Neural crest cell (in vitro differentiated cells): ENCODE measurements around the gene GSK3B. TPM values are rescaled to one million over a fixed set of nuclear protein-coding genes. Genes with fewer than 3 reads are reported as not detected.
A peak's percentile ranks its signal among the peaks of the same experiment; 100 is the strongest.

ENCODE experiments used
- DNase-seq: peaks from one replicate; pipeline ENCODE4 v3.0.0; 2021; ENCODE audit warnings: low read depth, mixed read lengths, low spot score
- H3K27ac Mint-ChIP-seq: one replicate; pipeline ENCODE4 v1.8.0; 2021; ENCODE audit warnings: mild to moderate bottlenecking, mixed read lengths; ENCODE audit not compliant: unreplicated experiment
- H3K27me3 Mint-ChIP-seq: 2 replicates; pipeline ENCODE4 v1.8.0; 2021; ENCODE audit warnings: low read depth, mild to moderate bottlenecking, mixed read lengths
- H3K36me3 Mint-ChIP-seq: 2 replicates; pipeline ENCODE4 v1.8.0; 2021; ENCODE audit warnings: low read depth, mild to moderate bottlenecking, mixed read lengths
- H3K4me1 Mint-ChIP-seq: 2 replicates; pipeline ENCODE4 v1.8.0; 2021; ENCODE audit warnings: mixed read lengths
- H3K4me3 Mint-ChIP-seq: one replicate; pipeline ENCODE4 v1.8.0; 2021; ENCODE audit warnings: mild to moderate bottlenecking, mixed read lengths
- H3K9me3 Mint-ChIP-seq: 2 replicates; pipeline ENCODE4 v1.8.0; 2021; ENCODE audit warnings: mixed read lengths
- total RNA-seq: library from RNA; stranded (reverse); gene quantifications from 2 replicates; pipeline ENCODE4 v1.2.1, GENCODE V29; 2021
- TF ChIP-seq, protein P1 (sequence below): fragments of 200-600 bp; sonication (generic); conservative IDR thresholded peaks from 2 replicates; pipeline ENCODE4 v1.5.0; 2021; ENCODE audit warnings: antibody characterized with exemption, mild to moderate bottlenecking

Gene GSK3B
- total RNA-seq, 1 donor from 2014 or later: 81.5 TPM

DNA sequence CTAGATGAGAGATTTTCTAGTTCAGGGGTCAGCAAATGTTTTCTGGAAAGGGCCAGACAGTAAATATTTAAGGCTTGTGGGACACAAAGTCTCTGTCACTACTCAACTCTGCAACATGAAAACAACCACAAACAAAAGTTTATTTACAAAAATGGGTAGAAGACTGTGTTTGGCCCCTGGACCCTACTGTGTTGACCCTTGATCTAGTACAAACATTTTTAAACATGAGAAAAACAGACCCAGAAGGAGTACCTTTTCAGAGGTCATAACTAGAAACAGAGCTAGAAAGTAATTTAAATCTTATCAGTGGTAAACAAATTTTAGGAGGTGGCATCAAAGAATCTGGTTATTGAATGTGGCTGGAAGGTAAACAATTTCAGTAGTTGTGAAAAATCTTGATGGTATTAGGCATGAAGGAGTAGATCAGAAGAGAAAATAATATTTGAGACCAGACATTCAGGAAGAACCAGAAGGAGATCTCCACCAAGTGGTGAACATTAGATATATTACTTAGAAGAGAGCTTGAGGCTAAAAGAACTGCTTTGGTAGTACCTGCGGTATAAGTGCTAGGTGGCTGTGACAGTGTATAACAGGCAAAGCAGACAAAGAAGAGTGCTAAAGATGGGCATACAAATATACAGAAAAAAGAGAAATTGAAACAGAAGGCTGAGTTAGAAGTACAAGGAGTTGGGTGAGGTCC, 210.6 kb downstream of the GSK3B start:
- Mint-ChIP-seq H3K4me3 (no peak overlapping the region), H3K9me3 (peaks cover 5% of the 10 kb centered on the region), H3K4me1 (no peaks in the 10 kb centered on the region), H3K27me3 (no peaks in the 10 kb centered on the region), H3K36me3 (peaks cover 42% of the 10 kb centered on the region), H3K27ac (no peak overlapping the region)
- TF ChIP-seq, protein P1, sequence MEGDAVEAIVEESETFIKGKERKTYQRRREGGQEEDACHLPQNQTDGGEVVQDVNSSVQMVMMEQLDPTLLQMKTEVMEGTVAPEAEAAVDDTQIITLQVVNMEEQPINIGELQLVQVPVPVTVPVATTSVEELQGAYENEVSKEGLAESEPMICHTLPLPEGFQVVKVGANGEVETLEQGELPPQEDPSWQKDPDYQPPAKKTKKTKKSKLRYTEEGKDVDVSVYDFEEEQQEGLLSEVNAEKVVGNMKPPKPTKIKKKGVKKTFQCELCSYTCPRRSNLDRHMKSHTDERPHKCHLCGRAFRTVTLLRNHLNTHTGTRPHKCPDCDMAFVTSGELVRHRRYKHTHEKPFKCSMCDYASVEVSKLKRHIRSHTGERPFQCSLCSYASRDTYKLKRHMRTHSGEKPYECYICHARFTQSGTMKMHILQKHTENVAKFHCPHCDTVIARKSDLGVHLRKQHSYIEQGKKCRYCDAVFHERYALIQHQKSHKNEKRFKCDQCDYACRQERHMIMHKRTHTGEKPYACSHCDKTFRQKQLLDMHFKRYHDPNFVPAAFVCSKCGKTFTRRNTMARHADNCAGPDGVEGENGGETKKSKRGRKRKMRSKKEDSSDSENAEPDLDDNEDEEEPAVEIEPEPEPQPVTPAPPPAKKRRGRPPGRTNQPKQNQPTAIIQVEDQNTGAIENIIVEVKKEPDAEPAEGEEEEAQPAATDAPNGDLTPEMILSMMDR: peak; percentile 39
- DNase-seq: no peak

DNA sequence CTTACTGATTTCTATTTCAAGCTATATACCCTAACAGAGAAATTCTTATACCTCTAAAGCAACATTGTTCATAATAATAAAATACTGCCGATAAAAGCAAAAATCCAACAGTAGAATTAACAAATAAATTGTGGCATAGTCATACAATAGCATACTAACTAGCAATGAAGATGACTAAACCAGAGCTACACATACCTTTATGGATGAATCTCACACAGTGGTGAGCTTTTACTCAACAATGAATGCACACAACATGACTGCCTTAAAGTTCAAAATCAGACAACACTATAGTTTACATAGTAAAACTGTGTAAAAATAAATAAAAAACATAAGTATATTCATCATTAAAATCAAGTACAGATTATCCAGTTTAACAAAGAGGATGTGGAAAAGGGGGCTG, 213.3 kb downstream of the GSK3B start:
- H3K9me3 Mint-ChIP-seq: peaks cover 3% of the 10 kb centered on the region
- TF ChIP-seq, protein P1: no peak
- peaks cover 25% of the 10 kb centered on the region for H3K36me3 Mint-ChIP-seq
- no peak overlapping the region for H3K4me3 Mint-ChIP-seq
- no peak overlapping the region for H3K27ac Mint-ChIP-seq
- no peak for DNase-seq
- H3K4me1 Mint-ChIP-seq: no peaks in the 10 kb centered on the region
- H3K27me3 Mint-ChIP-seq: no peaks in the 10 kb centered on the region

DNA sequence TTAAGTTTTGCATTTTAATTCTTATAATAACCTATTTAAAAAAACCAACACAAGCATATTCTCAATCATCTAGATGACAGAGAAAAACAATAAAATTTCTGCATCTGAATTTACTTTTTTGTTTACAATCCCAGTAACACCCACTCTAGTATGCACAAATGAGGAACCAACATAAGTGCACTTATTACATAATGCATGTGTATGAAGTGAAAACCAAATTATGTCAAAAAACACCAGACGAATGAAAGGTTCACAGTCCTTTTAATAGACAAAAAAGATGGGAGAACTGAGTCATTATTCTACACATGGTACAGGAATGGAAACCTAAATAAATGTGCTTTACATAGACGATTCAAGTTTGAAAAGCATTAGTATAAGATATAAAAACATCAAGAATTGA, 220.6 kb downstream of the GSK3B start:
- Mint-ChIP-seq H3K27ac (no peak overlapping the region), H3K27me3 (no peaks in the 10 kb centered on the region), H3K4me3 (no peak overlapping the region), H3K4me1 (no peaks in the 10 kb centered on the region), H3K36me3 (peaks cover 6% of the 10 kb centered on the region), H3K9me3 (no peaks in the 10 kb centered on the region)
- TF ChIP-seq, protein P1: no peak
- no peak for DNase-seq

DNA sequence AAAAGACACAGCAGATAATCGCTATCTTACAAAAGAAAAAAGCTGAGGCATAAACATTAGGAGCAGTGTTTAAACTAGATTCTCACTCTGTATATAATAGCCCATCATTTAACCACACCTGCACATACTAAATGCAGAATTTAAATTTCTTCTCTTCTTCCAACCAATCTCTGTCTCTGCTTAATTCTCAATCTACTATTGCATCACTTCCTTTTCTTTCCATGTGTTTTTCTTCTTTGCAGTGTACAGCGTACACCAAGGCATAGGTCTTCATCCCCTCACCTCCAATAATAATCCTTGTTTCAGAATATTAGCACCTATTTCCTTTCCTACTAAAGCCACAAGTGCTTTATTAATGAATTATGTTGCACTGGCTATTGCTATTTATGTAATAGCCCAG, 221.5 kb downstream of the GSK3B start:
- H3K4me1 Mint-ChIP-seq: no peaks in the 10 kb centered on the region
- H3K9me3 Mint-ChIP-seq: no peaks in the 10 kb centered on the region
- no peak overlapping the region for H3K27ac Mint-ChIP-seq
- TF ChIP-seq, protein P1: no peak
- peaks cover 6% of the 10 kb centered on the region for H3K36me3 Mint-ChIP-seq
- no peaks in the 10 kb centered on the region for H3K27me3 Mint-ChIP-seq
- no peak for DNase-seq
- H3K4me3 Mint-ChIP-seq: no peak overlapping the region

DNA sequence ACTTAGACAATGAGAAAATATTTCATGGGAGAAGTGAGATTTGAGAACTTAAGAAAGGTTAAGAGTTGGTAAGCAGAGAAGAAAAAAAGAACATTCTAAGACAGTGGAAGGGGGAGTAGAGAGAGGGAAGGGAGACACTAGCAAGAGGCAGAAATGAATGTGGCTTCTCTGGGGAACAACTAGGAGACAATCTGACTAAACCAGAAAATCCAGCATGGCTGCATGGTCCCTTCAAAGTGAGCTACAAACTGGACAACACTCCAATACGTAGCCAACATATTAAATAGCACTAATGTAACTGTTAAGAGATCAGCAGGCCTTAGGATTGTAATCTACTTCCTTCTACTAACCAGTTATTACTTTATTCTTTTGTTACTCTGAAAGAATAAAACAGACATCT, 222.7 kb downstream of the GSK3B start:
- H3K4me1 Mint-ChIP-seq: no peaks in the 10 kb centered on the region
- no peak overlapping the region for H3K27ac Mint-ChIP-seq
- H3K27me3 Mint-ChIP-seq: no peaks in the 10 kb centered on the region
- peaks cover 3% of the 10 kb centered on the region for H3K36me3 Mint-ChIP-seq
- no peaks in the 10 kb centered on the region for H3K9me3 Mint-ChIP-seq
- DNase-seq: no peak
- TF ChIP-seq, protein P1: no peak
- H3K4me3 Mint-ChIP-seq: no peak overlapping the region
